CD8-positive, alpha-beta memory T cell (primary cell): Measurements from ENCODE around the gene MDM1. TPM values are rescaled to one million over a fixed set of nuclear protein-coding genes. Genes with fewer than 3 reads are reported as not detected.
A peak's percentile ranks its signal among the peaks of the same experiment; 100 is the strongest.

Experiments
- CTCF ChIA-PET: fragments of 350-600 bp; sonication (Branson Sonifier 250); formaldehyde crosslinking; loops from one replicate; lab custom pipeline; 2021; ENCODE audit warnings: antibody characterized with exemption; lab: Charles Lee
- POLR2A ChIA-PET: fragments of 350-600 bp; sonication (Branson Sonifier 250); formaldehyde crosslinking; loops from one replicate; lab custom pipeline; 2021; ENCODE audit warnings: antibody characterized with exemption; lab: Charles Lee
- DNase-seq, 5 donors: peaks; one replicate each; pipeline versions ENCODE4 v3.0.0 to v3.0.0-alpha.2; 2020 to 2022; ENCODE audit warnings: mixed read lengths in 1 of 5
- H3K27ac ChIP-seq: one replicate; pipeline ENCODE4 v1.7.0; 2013; ENCODE audit warnings: low read depth, mild to moderate bottlenecking, low read length, moderate library complexity
- H3K27me3 ChIP-seq: 2 replicates; pipeline ENCODE4 v1.7.0; 2013; ENCODE audit warnings: low read length, mild to moderate bottlenecking; ENCODE audit not compliant: insufficient read depth, poor library complexity, severe bottlenecking
- H3K36me3 ChIP-seq: 2 replicates; pipeline ENCODE4 v1.7.0; 2013; ENCODE audit warnings: mild to moderate bottlenecking, low read length, moderate library complexity; ENCODE audit not compliant: insufficient read depth
- H3K4me1 ChIP-seq: 2 replicates; pipeline ENCODE4 v1.7.0; 2013; ENCODE audit warnings: mild to moderate bottlenecking, low read length, moderate library complexity; ENCODE audit not compliant: insufficient read depth
- H3K4me3 ChIP-seq: 2 replicates; pipeline ENCODE4 v1.7.0; 2013; ENCODE audit warnings: mild to moderate bottlenecking, low read length
- H3K9me3 ChIP-seq: 2 replicates; pipeline ENCODE4 v1.7.0; 2013; ENCODE audit warnings: mild to moderate bottlenecking, low read length
- H3K27ac Mint-ChIP-seq, 8 donors: one replicate each; pipeline ENCODE4 v1.8.0; 2020 to 2021; ENCODE audit warnings: mixed read lengths in 8 of 8, mild to moderate bottlenecking in 6 of 8, inconsistent platforms in 3 of 8, moderate library complexity in 3 of 8
- H3K27me3 Mint-ChIP-seq, 2 donors: one replicate each; pipeline ENCODE4 v1.8.0; 2020 to 2021; ENCODE audit warnings: mixed read lengths in 2 of 2, mild to moderate bottlenecking in 1 of 2, moderate library complexity in 1 of 2
- H3K36me3 Mint-ChIP-seq, 3 donors: one replicate each; pipeline ENCODE4 v1.8.0; 2020 to 2021; ENCODE audit warnings: mixed read lengths in 3 of 3, inconsistent platforms in 1 of 3, mild to moderate bottlenecking in 1 of 3
- H3K4me1 Mint-ChIP-seq, 3 donors: one replicate each; pipeline ENCODE4 v1.8.0; 2020 to 2021; ENCODE audit warnings: mixed read lengths in 3 of 3, inconsistent platforms in 1 of 3, mild to moderate bottlenecking in 1 of 3
- H3K4me3 Mint-ChIP-seq, 7 donors: one replicate each; pipeline ENCODE4 v1.8.0; 2020 to 2021; ENCODE audit warnings: mixed read lengths in 7 of 7, mild to moderate bottlenecking in 6 of 7, moderate library complexity in 4 of 7, inconsistent platforms in 2 of 7
- H3K9me3 Mint-ChIP-seq, 5 donors: one replicate each; pipeline ENCODE4 v1.8.0; 2020 to 2022; ENCODE audit warnings: mixed read lengths in 5 of 5, mild to moderate bottlenecking in 3 of 5, moderate library complexity in 2 of 5, inconsistent platforms in 1 of 5
- polyA plus RNA-seq: library from polyadenylated mRNA; unstranded; fragments of 300-500 nt; fragmentation: Illumina TruSeq; gene quantifications from one replicate; pipeline ENCODE4 v1.2.3, GENCODE V29; 2021
- total RNA-seq, 2 experiments: library from RNA; stranded (reverse); gene quantifications; one replicate each; pipeline ENCODE4 v1.2.3, GENCODE V29; 2021

Gene MDM1
- total and polyA plus RNA-seq, 3 experiments from 2014 or later, result 15.7 to 25.3 (median 23.6) TPM

- H3K27ac Mint-ChIP-seq, result peak overlapping the region; percentile 66 to 95 (median 86)
Measured at GRCh38 chr12:68374307-68374982, 42.3 kb upstream of the MDM1 start.

GRCh38 chr12:68370667-68371066, 38.5 kb upstream of the MDM1 start:
- no peaks in the 10 kb centered on the region for H3K36me3 Mint-ChIP-seq
- H3K4me3 Mint-ChIP-seq, result no peak overlapping the region

More at GRCh38 chr12:68374307-68374982, 42.3 kb upstream of the MDM1 start:
- Mint-ChIP-seq H3K4me3 (peak overlapping the region in 6 of 7 donors; percentile 20 to 72 (median 52)), H3K9me3 (no peaks in the 10 kb centered on the region), H3K4me1 (peaks cover 54 to 67% (median 64%) of the 10 kb centered on the region in 3 donors), H3K27me3 (peaks cover 0 to 1% of the 10 kb centered on the region in 2 donors), H3K36me3 (no peaks in the 10 kb centered on the region)
- Histone ChIP-seq H3K4me3 (no peak overlapping the region), H3K27me3 (no peaks in the 10 kb centered on the region), H3K27ac (no peak overlapping the region), H3K9me3 (no peaks in the 10 kb centered on the region), H3K4me1 (peaks cover 27% of the 10 kb centered on the region), H3K36me3 (no peaks in the 10 kb centered on the region)
- ChIA-PET POLR2A (interaction anchor here (0.6 to 1.6 kb wide), 4 partner anchors 9 to 297 kb away, joined by 3 to 11 read pairs (median 6); no protein-coding TSS in a partner anchor), CTCF (interaction anchor here (0.9 to 1.1 kb wide), 3 partner anchors 9 to 165 kb away, joined by 3 to 4 read pairs (median 3); no protein-coding TSS in a partner anchor)
- peak in 4 of 5 donors; percentile 4 to 75 (median 32) for DNase-seq

GRCh38 chr12:68370006-68370590, 37.9 kb upstream of the MDM1 start:
- ChIA-PET POLR2A (no interaction called here), CTCF (no interaction called here)
- H3K4me1 Mint-ChIP-seq, result peaks cover 76 to 85% (median 83%) of the 10 kb centered on the region in 3 donors
- no peak for DNase-seq
- Histone ChIP-seq H3K4me3 (no peak overlapping the region), H3K36me3 (no peaks in the 10 kb centered on the region), H3K27ac (no peak overlapping the region), H3K27me3 (no peaks in the 10 kb centered on the region), H3K4me1 (peaks cover 62% of the 10 kb centered on the region), H3K9me3 (no peaks in the 10 kb centered on the region)
- H3K9me3 Mint-ChIP-seq, result no peaks in the 10 kb centered on the region
- H3K4me3 Mint-ChIP-seq, result no peak overlapping the region
- no peaks in the 10 kb centered on the region for H3K27me3 Mint-ChIP-seq
- H3K36me3 Mint-ChIP-seq, result no peaks in the 10 kb centered on the region
- H3K27ac Mint-ChIP-seq, result peak overlapping the region in 5 of 8 donors; percentile 5 to 66 (median 63)

More at GRCh38 chr12:68370667-68371066, 38.5 kb upstream of the MDM1 start:
- Histone ChIP-seq H3K36me3 (no peaks in the 10 kb centered on the region), H3K4me3 (no peak overlapping the region), H3K27ac (no peak overlapping the region), H3K27me3 (no peaks in the 10 kb centered on the region), H3K9me3 (no peaks in the 10 kb centered on the region), H3K4me1 (peaks cover 61% of the 10 kb centered on the region)
- POLR2A ChIA-PET, result no interaction called here
- Mint-ChIP-seq H3K4me1 (peaks cover 74 to 85% (median 84%) of the 10 kb centered on the region in 3 donors), H3K9me3 (no peaks in the 10 kb centered on the region), H3K27ac (peak overlapping the region in 2 of 8 donors; percentile 5 to 30), H3K27me3 (peaks cover 0 to under 1% of the 10 kb centered on the region in 2 donors)
- no peak for DNase-seq
- CTCF ChIA-PET, result no interaction called here

GRCh38 chr12:68368327-68368726, 36.2 kb upstream of the MDM1 start:
- H3K4me1 ChIP-seq, result peaks cover 63% of the 10 kb centered on the region
- no peaks in the 10 kb centered on the region for H3K27me3 ChIP-seq
- Mint-ChIP-seq H3K9me3 (no peaks in the 10 kb centered on the region), H3K4me1 (peaks cover 80 to 86% (median 85%) of the 10 kb centered on the region in 3 donors), H3K27ac (peak overlapping the region; percentile 78 to 99 (median 91)), H3K36me3 (no peaks in the 10 kb centered on the region), H3K4me3 (peak overlapping the region in 5 of 7 donors; percentile 10 to 42 (median 23)), H3K27me3 (no peaks in the 10 kb centered on the region)
- no peak overlapping the region for H3K4me3 ChIP-seq
- no peak for DNase-seq
- no peak overlapping the region for H3K27ac ChIP-seq
- ChIA-PET POLR2A (no interaction called here), CTCF (no interaction called here)
- H3K9me3 ChIP-seq, result no peaks in the 10 kb centered on the region
- H3K36me3 ChIP-seq, result no peaks in the 10 kb centered on the region

- H3K4me1 ChIP-seq, result peaks cover 61% of the 10 kb centered on the region
- H3K36me3 ChIP-seq, result no peaks in the 10 kb centered on the region
- Mint-ChIP-seq H3K36me3 (no peaks in the 10 kb centered on the region), H3K27me3 (no peaks in the 10 kb centered on the region), H3K4me3 (peak overlapping the region in 5 of 7 donors; percentile 10 to 51 (median 31)), H3K27ac (peak overlapping the region; percentile 78 to 99 (median 91)), H3K9me3 (no peaks in the 10 kb centered on the region), H3K4me1 (peaks cover 80 to 86% (median 84%) of the 10 kb centered on the region in 3 donors)
- no peak overlapping the region for H3K4me3 ChIP-seq
- no peaks in the 10 kb centered on the region for H3K27me3 ChIP-seq
- no peaks in the 10 kb centered on the region for H3K9me3 ChIP-seq
- POLR2A ChIA-PET, result no interaction called here
- CTCF ChIA-PET, result no interaction called here
- peak in 2 of 5 donors; percentile 10 to 45 for DNase-seq
- no peak overlapping the region for H3K27ac ChIP-seq
Measured at GRCh38 chr12:68367903-68368302, 35.7 kb upstream of the MDM1 start.

GRCh38 chr12:68367116-68367515, 35.0 kb upstream of the MDM1 start:
- no peaks in the 10 kb centered on the region for H3K27me3 ChIP-seq
- H3K27ac Mint-ChIP-seq, result peak overlapping the region; percentile 76 to 99 (median 91)
- no peaks in the 10 kb centered on the region for H3K27me3 Mint-ChIP-seq
- H3K4me3 Mint-ChIP-seq, result peak overlapping the region in 5 of 7 donors; percentile 23 to 74 (median 47)
- CTCF ChIA-PET, result no interaction called here
- peaks cover 81 to 88% (median 86%) of the 10 kb centered on the region in 3 donors for H3K4me1 Mint-ChIP-seq
- H3K27ac ChIP-seq, result no peak overlapping the region
- no peaks in the 10 kb centered on the region for H3K9me3 ChIP-seq
- no peaks in the 10 kb centered on the region for H3K9me3 Mint-ChIP-seq
- peaks cover 64% of the 10 kb centered on the region for H3K4me1 ChIP-seq
- no peak overlapping the region for H3K4me3 ChIP-seq
- DNase-seq, result no peak
- H3K36me3 ChIP-seq, result no peaks in the 10 kb centered on the region
- no peaks in the 10 kb centered on the region for H3K36me3 Mint-ChIP-seq
- POLR2A ChIA-PET, result interaction anchor here (0.6 kb wide), 1 partner anchor 287 kb away, joined by 3 read pairs; no protein-coding TSS in a partner anchor

GRCh38 chr12:68364893-68365725, 32.9 kb upstream of the MDM1 start:
- POLR2A ChIA-PET, result interaction anchor here (0.5 to 2.2 kb wide), 9 partner anchors 8 to 443 kb away, joined by 3 to 22 read pairs (median 3); partner anchors contain the start of genes MDM2 and RAP1B
- Histone ChIP-seq H3K4me3 (peak overlapping the region; percentile 52), H3K9me3 (no peaks in the 10 kb centered on the region), H3K27me3 (no peaks in the 10 kb centered on the region), H3K27ac (peak overlapping the region; percentile 76), H3K4me1 (peaks cover 67% of the 10 kb centered on the region), H3K36me3 (no peaks in the 10 kb centered on the region)
- CTCF ChIA-PET, result interaction anchor here (0.7 to 1.9 kb wide), 10 partner anchors 9 to 248 kb away, joined by 3 to 7 read pairs (median 4); partner anchors contain the start of gene RAP1B
- H3K36me3 Mint-ChIP-seq, result no peaks in the 10 kb centered on the region
- H3K27me3 Mint-ChIP-seq, result no peaks in the 10 kb centered on the region
- peak overlapping the region; percentile 88 to 99 (median 96) for H3K27ac Mint-ChIP-seq
- H3K4me3 Mint-ChIP-seq, result peak overlapping the region; percentile 46 to 89 (median 81)
- H3K4me1 Mint-ChIP-seq, result peaks cover 68 to 78% (median 77%) of the 10 kb centered on the region in 3 donors
- peak; percentile 81 to 96 (median 85) for DNase-seq
- H3K9me3 Mint-ChIP-seq, result no peaks in the 10 kb centered on the region
